ENCODE measurements around the gene CNGA2.

Gene CNGA2

DNA sequence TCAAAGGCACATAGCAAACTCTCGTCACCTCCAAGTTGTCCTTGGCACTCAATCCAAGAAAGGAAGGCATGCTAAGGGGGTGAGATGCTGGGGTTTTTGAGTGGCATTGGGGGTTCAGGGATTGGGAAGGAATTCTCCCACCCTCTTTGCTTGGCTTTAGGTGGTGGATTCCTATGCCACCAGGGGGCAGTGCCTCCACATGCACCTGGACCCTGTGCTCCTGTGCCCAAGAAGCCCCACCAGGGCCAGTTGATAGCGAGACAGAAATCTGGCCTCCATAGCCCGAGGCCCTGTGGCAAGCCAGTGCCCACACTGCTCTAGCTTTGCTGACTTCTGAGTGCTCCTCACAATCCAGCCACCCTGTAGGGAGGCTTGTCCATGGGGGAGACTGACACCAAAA, 20.7 kb upstream of the CNGA2 start:
- DNase-seq: no peak

DNA sequence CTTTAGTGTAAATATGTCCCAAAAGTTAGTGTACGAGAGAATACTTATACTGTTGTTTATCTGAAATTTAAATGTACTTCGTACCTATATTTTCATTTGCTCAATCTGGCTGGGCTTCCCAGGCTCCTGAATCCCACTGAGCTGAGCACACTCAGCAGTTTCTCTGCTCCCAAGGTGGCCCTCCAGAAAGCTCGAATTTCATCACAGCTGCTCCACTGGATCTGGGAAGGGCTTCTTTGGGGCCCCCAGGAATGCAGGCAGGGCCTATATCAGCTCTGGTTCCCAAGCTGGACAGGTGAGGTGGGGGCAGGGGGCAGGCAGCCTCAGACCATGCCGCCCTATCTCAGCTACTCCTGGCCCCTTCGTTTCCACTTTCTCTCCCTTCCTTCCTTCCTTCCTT, 20.2 kb upstream of the CNGA2 start:
- DNase-seq: no peak

DNA sequence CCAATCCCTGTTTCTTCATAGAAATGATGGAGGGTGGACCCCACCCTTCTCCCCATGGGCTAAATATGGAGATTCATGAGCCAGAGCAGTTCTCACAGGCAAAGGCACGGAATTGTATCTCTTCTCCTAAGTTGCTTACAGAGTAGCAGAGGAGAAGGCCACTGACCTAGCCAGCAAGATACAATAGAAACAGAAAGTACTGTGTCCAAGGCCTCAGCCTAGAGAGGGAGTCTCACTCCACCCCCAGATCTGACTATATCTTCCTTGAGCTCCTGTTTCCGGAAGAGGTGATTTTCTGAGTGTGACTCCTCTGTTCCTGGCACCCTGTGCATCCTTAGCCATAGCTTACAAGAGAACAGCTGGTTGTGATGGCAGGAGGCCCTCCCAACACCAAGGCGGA, 18.8 kb upstream of the CNGA2 start, which contains the start of gene FATE1:
FATE1 (plus strand) TSS at position 284 of the 400 bp plus-strand sequence; CDS start at position 369, 85 bp downstream.
- DNase-seq: no peak

DNA sequence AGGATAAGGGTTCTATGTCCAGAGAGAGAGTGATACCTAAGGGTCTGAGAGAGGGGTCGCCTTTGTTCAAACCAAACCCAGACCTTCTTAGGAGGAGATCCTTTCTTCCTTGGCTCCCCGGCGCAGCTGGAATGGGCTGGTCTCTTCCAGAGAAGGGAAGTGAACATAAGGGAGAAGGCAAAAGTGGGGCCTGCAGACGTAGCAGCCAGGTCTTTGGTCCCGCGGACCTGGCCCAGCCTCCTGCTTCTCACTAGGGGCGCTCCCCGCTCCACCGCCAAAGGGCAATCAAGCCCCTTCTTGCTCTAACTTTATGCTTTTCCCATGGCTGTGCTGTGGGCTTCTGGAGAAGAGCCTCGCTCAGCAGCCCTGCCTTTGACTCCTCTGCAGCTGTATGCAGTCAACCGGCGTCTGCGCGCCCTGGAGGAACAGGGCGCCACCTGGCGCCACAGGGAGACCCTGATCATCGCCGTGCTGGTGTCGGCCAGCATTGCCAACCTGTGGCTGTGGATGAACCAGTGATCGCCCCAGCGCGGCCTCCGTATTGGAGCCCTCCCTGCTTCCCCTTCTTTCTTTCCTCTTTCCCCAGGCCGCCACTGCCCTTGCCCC, 12.2 kb upstream of the CNGA2 start:
- DNase-seq: peak; percentile 55

DNA sequence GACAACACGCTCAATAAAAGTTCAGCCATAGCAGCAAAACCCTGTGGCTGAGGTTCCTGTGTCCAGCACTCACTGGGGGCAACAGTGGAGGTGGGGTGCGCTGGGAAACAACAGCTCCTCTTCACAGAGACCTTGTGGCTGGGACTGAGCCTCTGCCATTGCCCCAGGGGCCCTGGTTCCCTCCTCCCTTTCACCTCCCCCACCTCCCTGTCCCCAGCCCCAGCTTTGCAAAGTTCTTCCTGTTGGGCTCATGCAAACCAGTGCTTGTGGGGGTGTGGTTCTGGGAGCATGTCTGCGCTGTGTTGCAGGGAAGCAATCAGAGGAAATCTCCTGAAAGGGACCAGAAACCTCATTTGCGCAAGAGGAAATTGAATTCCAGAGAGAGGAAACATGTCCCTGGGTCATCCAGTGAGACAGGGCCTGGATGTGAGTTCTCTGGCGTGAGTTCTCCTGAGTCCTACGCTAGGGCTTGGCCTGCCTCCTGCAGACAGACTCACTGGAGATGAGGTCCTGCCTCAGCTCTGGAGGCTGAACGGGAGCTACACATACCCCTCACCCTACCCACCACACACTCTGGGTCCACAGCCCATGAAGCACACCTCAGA, 11.3 kb upstream of the CNGA2 start:
- DNase-seq: no peak

DNA sequence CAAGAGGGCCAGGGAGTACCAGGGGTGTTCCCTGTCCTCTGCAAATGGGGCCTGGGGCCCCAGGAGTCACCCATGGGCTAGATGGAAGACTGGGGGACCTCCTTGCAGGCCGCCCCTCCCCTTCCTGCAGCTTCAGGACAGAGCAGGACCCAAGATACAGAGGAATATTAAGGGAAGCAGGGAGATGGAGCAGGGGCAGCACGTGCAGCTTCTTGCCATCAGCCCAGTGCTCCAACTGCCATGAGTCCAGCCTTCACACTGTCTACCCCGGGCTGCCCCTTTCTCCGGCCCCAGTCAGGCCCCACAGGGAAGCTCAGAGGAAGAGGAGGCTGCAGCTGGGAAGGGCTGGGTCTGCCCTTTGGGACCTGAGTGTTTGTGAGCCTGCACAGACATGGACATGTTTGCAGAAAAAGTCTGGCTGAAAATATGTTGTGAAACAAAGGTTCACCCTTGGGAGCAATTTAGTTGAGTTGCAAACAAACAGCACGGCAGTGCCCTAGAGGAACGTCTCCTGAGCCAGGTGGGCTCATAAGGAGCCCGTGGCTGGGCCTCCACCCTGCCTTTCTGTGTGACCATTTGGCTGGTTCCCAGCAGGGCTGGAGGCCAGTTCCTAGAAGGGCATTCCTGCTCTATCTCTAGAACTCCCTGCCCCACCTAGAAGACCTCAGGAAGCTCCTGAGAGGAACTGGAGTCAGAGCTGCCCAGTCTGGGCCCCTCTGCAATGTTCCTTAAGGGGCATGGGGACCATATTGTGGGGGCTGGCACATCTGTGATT, 9.8 kb upstream of the CNGA2 start:
- no peak for DNase-seq

DNA sequence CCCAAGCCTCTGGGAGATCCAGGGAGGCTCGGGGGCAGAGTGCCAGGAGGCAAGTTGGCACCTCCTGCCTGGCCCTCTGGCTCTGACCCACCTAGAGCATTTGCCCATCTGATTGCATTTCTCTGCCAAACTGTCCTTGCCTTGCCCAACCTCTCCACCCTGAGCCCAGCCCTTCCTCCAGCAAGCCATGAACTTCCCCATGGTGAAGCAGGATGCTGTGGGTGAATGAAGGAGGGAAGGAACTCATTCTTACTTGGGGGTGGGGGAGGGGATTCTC, 9.3 kb upstream of the CNGA2 start:
- no peak for DNase-seq

DNA sequence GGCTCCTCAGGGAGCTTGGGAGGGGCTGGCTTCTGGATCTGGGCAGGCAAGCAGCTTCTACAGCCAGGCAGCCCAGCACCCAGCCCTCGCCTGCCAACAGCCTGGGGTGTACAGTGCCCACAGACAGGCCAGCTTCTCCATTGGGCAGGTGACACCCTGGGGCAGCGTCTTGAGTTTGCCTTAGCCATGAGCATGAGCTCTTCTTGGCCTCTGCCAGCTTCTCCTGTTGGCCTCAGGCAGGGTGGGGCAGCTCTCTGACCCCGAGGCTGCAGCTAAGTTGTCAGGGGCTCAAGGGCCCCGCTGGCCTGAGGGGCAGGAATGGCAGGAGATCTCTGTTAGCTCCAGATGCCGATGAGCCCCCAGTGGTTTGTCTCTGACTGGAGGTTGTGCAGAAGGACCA, 7.8 kb upstream of the CNGA2 start:
- DNase-seq: no peak

DNA sequence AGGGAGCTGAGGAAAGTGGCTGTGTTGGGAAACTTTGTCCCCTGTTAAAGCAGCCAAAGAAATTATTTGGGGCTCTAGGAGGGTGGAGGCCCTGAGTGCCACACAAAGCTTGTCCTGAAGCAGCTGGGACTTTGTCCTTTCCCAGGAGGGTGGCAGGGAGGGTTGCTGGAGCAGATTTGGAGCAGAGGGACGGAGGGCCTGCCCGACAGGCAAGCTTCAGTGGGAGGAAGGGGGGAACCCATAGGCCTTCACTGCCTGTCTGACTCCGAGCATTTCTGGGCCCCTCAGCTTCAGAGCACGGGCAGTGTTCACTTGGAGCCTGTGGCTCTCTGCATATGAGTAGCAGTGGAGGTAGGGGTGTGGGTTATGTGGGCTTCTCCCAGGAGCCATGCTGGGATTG, 7.2 kb upstream of the CNGA2 start:
- no peak for DNase-seq

DNA sequence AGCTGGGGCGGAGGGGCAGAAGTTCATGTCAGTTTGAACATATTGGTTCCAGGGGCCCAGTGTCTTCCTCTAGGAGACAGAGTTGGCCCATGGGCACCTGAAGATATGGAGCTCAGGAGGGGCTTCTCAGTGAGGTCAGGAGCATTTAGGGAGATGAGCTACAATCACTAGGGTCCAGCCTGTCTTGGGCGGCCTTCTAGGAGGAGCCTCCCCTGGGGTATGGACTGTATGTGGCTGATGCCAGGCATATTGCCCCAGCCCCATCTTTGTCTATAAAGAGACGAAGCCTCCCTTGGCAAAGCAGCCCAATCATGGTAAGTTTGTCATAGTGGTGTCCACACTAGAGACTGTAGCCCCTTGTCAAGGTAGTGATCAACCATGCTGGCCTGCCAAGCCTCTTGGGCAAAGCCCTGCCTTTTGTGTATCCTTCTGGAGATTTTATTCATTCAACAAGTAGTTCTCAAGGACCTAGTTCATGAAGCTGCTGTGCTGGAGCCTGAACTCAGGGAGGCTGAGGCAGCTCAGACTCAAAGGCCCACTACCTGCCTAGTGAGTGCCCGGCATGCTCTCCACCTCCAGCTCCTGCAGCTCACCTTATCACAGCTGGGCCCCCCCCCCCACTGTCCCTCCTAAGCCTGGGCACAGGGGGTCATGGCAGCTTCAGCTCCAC, 5.4 kb upstream of the CNGA2 start:
- DNase-seq: no peak

DNA sequence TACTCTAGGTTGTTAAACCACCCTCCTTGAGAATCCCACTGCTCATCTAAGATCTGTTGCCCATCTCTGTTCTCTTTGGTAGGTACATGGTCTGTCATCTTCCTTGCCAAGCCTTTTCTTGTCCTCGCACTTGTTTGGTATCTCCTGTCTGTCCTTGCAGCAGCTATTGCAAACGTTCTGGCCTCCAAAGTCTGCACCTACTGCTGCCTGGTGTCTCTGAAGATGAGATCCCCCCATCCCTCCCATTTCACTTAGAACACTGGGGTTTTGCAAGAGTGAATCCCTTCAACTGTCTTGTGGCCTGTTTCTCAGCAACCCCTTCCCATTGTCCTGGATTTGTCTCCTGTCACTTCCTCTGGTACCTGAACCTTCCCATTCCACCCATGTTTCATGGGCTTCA, 673 bp downstream of the CNGA2 start:
- no peak for DNase-seq

DNA sequence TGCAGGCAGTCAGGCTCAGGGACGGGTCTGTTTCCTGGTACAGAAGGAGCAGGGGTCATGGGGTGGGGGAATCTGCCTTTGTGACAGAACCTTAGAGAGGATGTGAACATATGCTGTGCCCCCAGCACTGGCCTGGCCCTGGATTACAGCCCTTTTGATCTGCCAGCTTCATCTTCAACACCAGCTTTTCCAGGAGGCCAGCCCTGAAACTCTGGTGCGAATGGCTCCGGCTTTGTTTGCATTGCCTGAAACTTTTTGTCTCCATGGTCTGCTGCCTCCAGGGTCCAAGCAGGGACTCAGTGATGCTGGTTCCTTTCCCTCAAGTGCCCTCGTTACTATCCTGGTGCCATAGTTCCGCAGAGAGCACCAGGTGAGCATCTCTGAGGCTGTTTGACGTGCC, 2.1 kb downstream of the CNGA2 start:
- DNase-seq: no peak

DNA sequence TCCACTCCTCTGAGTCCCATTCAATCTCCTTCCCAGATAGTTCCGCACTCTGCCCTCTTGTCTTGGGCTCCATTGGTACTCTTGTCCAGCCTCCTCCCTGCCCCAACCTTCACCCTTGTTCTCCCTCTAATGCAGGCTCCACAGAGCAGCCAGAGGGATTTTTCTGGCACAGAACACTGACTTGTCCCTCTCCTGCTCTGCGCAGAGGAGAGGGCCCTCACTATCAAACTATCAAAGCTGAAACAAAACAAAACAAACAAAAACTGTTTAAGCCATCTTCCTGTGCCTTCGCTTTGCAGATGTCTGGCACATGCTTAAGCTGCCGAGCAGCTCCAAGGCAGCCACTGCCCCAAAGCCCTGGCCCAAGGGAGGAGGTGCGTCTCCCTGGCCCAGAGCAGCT, 2.9 kb downstream of the CNGA2 start:
- DNase-seq: no peak

DNA sequence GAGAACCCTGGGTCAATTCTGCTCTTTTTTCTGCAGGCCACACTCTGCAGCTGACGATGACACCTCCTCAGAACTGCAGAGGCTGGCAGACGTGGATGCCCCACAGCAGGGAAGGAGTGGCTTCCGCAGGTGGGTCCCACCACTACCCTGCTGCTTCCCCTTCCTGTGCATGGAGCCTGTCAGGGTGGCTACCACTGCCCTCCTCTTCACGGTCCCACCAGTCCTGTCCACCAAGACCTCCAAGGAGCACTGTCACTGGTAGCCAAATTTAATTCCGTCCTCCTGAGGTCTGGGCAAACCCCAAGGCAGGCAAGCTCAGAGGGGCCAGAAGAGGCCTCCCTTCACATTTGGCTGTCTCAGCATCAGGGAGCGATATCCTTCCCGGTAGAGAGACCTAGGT, 4.2 kb downstream of the CNGA2 start:
- no peak for DNase-seq

DNA sequence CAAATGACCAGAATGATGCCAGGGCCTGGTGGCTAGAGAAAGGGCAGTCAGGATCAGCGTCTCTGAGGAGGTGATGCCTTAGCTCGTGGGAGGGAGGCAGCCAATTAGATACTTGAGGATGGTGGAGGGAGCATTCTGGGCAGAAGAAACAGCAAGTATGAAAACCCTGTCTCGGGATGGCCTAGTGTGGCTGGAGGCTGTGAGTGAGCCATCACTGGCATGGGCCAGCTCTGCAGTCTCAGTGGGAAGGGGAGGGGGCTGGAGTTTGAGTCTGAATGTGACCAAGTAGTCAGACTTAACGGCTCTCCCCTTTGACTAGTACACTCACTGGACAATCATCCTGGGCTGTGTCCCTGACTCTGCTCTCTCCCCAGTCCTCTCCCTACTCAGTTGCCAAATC, 7.1 kb downstream of the CNGA2 start:
- no peak for DNase-seq

DNA sequence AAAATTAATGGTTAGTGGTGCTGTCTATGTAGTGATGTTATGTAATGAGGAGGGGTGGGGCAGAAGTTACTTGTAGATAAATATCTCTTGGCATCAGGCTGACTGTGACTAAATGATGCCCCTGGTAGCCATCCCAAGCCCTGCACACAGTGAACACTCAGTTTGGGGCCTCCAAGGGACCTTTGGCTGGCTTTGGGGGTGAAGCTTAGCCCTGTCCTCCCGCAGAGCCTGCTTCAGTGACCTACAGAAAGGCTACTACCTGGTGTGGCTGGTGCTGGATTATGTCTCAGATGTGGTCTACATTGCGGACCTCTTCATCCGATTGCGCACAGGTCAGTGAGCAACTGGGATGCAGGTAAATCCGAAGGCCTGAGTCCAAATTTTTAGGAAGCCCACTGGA, 7.8 kb downstream of the CNGA2 start:
- no peak for DNase-seq

DNA sequence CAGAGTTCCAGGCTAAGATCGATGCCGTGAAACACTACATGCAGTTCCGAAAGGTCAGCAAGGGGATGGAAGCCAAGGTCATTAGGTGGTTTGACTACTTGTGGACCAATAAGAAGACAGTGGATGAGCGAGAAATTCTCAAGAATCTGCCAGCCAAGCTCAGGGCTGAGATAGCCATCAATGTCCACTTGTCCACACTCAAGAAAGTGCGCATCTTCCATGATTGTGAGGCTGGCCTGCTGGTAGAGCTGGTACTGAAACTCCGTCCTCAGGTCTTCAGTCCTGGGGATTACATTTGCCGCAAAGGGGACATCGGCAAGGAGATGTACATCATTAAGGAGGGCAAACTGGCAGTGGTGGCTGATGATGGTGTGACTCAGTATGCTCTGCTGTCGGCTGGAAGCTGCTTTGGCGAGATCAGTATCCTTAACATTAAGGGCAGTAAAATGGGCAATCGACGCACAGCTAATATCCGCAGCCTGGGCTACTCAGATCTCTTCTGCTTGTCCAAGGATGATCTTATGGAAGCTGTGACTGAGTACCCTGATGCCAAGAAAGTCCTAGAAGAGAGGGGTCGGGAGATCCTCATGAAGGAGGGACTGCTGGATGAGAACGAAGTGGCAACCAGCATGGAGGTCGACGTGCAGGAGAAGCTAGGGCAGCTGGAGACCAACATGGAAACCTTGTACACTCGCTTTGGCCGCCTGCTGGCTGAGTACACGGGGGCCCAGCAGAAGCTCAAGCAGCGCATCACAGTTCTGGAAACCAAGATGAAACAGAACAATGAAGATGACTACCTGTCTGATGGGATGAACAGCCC, 9.3 kb downstream of the CNGA2 start:
- DNase-seq: no peak

DNA sequence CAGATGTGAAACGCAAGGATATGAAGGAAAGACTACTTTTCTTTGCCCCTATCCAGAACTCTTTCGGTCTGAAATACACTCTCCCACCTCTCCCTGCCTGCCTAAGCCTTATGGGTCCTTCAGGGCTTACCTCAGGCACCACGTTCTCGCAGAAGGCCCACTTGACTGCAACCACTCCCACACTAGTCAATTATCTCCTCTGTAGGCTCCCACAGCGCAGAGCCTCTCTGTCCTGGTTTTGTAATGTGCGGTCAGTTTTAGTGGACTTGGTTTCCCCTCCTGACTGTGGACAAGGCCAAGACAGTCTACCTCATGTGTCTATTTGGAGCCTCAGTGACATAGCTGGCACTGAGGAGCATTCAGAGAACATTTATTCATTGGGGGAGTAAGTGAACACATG, 11.1 kb downstream of the CNGA2 start:
- DNase-seq: no peak

DNA sequence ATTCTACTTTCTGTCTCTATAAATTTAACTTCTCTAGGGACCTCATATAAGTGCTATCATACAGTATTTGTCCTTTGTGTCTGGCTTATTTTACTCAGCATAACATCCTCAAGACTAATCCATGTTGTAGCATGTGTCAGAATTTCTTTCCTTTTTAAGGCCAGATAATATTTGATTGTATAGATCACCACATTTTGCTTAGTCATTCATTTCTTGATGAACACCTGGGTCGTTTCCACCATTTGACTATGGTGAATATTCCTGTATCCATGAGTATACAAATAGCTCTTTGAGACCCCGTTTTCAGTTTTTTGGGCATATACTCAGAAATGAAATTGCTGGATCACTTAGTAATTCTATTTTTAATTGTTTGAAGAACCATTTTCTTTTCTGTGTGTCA, 12.0 kb downstream of the CNGA2 start:
- no peak for DNase-seq

DNA sequence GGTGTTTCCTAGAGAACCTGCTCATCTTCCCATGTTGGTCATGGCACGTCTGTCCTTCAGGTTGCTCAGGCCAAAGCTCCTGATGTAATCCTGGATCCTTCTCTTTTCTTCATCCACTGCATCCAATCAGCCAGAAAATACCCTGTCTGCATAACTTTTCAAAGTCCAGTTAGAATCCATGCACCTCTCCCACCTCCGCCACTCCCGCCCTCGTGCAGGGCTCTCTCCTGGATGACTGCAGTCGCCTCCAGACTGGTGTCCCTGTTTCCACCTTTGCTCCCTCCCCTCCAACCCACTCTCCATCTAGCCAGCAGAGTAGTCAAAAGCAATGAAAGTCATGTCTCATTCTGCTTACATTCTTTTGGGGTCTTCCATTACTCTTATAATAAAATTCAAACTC, 16.0 kb downstream of the CNGA2 start:
- DNase-seq: no peak

DNA sequence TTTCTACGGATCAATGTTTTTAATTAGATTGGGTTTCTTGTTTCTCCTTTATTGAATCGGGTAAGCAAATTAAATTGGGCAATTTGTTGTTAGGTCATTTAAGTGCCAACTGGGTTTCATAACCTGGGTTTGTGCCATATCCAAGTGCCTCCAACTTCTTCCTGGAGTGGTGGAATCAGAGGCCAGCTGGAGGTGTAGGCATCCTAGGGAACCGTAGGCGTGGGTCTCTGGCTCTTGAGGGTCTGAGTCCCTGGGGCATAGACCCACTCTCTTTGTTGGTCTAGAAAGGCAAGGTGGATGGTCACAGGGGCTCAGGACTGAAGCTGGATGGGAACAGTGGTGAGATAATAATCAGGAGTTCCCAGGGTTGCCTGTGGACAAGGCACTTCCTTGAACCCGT, 18.3 kb downstream of the CNGA2 start:
- DNase-seq: no peak

DNA sequence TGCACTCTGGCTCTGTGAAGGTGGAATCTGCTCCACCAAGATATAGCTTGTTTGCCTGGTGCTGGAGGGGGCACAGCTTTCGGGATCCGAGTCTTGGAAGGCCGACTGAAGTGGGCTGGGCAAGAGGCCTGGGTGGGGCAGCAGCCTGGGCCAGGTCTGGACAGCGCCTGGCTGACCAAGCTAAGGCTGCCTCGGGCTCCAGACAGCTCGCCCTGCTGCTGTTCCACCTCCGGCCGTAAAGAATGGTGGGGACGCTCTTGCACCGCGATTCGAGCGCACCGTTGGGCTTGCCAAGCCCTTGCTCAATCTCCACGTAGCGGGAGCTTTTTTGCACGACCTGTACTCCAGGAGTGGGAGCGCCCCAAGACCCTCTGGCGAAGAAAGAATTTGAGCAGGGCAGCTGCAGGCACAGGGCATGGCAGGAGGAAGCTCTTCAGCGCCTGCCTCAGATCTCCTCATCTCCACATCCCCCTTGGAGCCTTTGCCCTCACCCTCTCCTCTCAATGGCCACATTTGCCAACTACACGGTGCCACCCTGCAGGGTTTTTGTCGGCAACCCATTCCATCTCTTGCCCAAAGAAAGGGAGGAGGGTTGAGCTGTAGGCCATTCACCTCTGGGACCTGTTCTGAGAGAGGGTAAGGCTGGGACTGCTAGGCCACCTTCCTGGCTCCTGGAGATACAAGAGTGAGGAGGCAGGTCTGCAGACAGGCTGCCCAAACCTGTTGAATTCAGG, 18.9 kb downstream of the CNGA2 start:
- DNase-seq: peak; percentile 64

DNA sequence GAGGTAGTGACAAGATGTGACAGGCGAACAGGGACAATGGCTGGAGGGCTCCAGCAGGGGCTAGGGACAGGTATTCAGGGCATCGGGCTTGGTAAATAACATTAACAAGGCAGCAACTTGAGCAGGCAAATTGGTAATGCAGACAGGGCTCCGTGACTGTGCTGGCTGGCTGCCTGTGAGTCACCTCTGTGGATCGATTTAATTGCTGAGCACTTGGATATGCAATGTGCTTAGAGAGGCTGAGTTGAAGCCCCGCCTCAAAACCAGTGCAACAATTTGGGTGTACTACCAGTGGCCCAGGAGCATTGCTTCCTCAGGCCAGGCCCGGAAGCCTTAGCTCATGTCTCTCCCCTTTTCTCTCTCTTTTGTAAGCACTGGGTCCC, 19.5 kb downstream of the CNGA2 start:
- DNase-seq: no peak

Data from left hindlimb (tissue), 1 donor.